HepG2 (cell line): ENCODE measurements around the gene NEK6. TPM values are rescaled to one million over a fixed set of nuclear protein-coding genes. Genes with fewer than 3 reads are reported as not detected.

ENCODE experiments used
- ATAC-seq: fragments of 200-7000 bp; cut with Tn5 transposase; 3 replicates; pipeline ENCODE4 v1.9.1; 2020; ENCODE audit warnings: mild to moderate bottlenecking, moderate library complexity
- BruUV-seq: library from RNA; stranded (reverse); fragments of 400-500 nt; replicated peaks from 2 replicates; lab custom pipeline; 2021; lab: Mats Ljungman, UMichigan
- CTCF ChIA-PET: fragments of 300-600 bp; formaldehyde crosslinking; extraction: SDS; loops from one replicate; lab custom pipeline; 2021; ENCODE audit warnings: low total read pairs, inconsistent platforms, low intra/inter-chr PET ratio; lab: Yijun Ruan, JAX
- POLR2A ChIA-PET: fragments of 350-600 bp; sonication (Branson Sonifier 250); formaldehyde crosslinking; loops from one replicate; lab custom pipeline; 2020; ENCODE audit warnings: antibody characterized with exemption, inconsistent platforms; lab: Yijun Ruan, JAX
- DNase-seq: peaks from one replicate; pipeline ENCODE4 v3.0.0-alpha.2; 2015; ENCODE audit warnings: low spot score
- FAIRE-seq: peaks from 3 replicates; lab custom pipeline; 2011; peaks lifted over from hg19 to GRCh38; lab: Jason Lieb, UNC
- H2AFZ ChIP-seq: one replicate; pipeline ENCODE4 v1.6.1; 2011; ENCODE audit warnings: low read length, inconsistent platforms
- H3K27ac ChIP-seq: fragments of 300-600 bp; 3 replicates; pipeline ENCODE4 v1.8.0; 2011; ENCODE audit warnings: mixed run types, mild to moderate bottlenecking, mixed read lengths, low read length, inconsistent platforms; ENCODE audit not compliant: insufficient read depth; ENCODE audit errors: extremely low read length
- H3K27me3 ChIP-seq, 2 experiments: fragments of 200-600 bp in 1 of 2; 2 replicates in 1 of 2; 3 replicates in 1 of 2; pipeline versions ENCODE4 v1.6.0 to v1.8.0; 2011; ENCODE audit warnings: low read length in 2 of 2, mild to moderate bottlenecking in 2 of 2, moderate library complexity in 2 of 2, inconsistent platforms in 1 of 2; ENCODE audit not compliant: insufficient read depth in 2 of 2, control insufficient read depth in 1 of 2
- H3K36me3 ChIP-seq, 2 experiments: fragments of 200-600 bp in 1 of 2; replicated peaks in 1 of 2; 2 replicates in 1 of 2; 3 replicates in 1 of 2; pipeline versions ENCODE4 v1.5.1 to v1.8.0; 2011; ENCODE audit warnings: low read length in 2 of 2, inconsistent platforms in 1 of 2; ENCODE audit not compliant: insufficient read depth in 2 of 2, control insufficient read depth in 1 of 2
- H3K4me1 ChIP-seq: 2 replicates; pipeline ENCODE4 v1.5.1; 2012; ENCODE audit warnings: low read length, inconsistent platforms; ENCODE audit not compliant: insufficient read depth
- H3K4me2 ChIP-seq: 2 replicates; pipeline ENCODE4 v1.6.0; 2011; ENCODE audit warnings: low read depth, low read length, inconsistent platforms
- H3K4me3 ChIP-seq, 3 experiments: fragments of 200-600 bp in 1 of 3; sonication (generic), shearing (Covaris generic) in 1 of 3; replicated peaks in 1 of 3; 2 replicates each; pipeline ENCODE4 v1.5.1; 2011 to 2016; ENCODE audit warnings: low read length in 3 of 3, inconsistent platforms in 2 of 3, low read depth in 2 of 3, mild to moderate bottlenecking in 2 of 3, control low read depth in 1 of 3, mixed read lengths in 1 of 3; ENCODE audit not compliant: insufficient read depth in 1 of 3
- H3K79me2 ChIP-seq: one replicate; pipeline ENCODE4 v1.6.1; 2011; ENCODE audit warnings: low read length, inconsistent platforms; ENCODE audit not compliant: insufficient read depth
- H3K9ac ChIP-seq: 2 replicates; pipeline ENCODE4 v1.6.0; 2011; ENCODE audit warnings: mild to moderate bottlenecking, low read depth, low read length, inconsistent platforms; ENCODE audit not compliant: insufficient read depth
- H3K9me3 ChIP-seq: 2 replicates; pipeline ENCODE4 v1.5.1; 2012; ENCODE audit warnings: mild to moderate bottlenecking, low read length
- H4K20me1 ChIP-seq: 2 replicates; pipeline ENCODE4 v1.6.0; 2011; ENCODE audit warnings: inconsistent platforms, mild to moderate bottlenecking, low read length, moderate library complexity; ENCODE audit not compliant: insufficient read depth
- ADNP ChIP-seq: sonication (generic); formaldehyde crosslinking; IDR thresholded peaks from 2 replicates; pipeline ENCODE4 v1.4.0; 2020; ENCODE audit warnings: missing genetic modification reagents
- AGO2 ChIP-seq: fragments of 200-400 bp; formaldehyde crosslinking; optimal IDR thresholded peaks from 2 replicates; pipeline ENCODE3; 2017; ENCODE audit warnings: mild to moderate bottlenecking, low read depth, low read length, moderate library complexity
- ARID2 ChIP-seq: sonication (generic); formaldehyde crosslinking; IDR thresholded peaks from 2 replicates; pipeline ENCODE4 v1.8.1; 2022; ENCODE audit warnings: mild to moderate bottlenecking, missing genetic modification reagents, borderline replicate concordance
- CEBPB ChIP-seq: IDR thresholded peaks from 2 replicates; pipeline ENCODE4 v1.6.1; 2011; ENCODE audit warnings: low read depth, low read length, improper control_type of control experiment, borderline replicate concordance
- HDAC2 ChIP-seq: sonication (generic); formaldehyde crosslinking; IDR thresholded peaks from 2 replicates; pipeline ENCODE4 v1.4.0; 2020; ENCODE audit warnings: missing genetic modification reagents
- KLF16 ChIP-seq, 2 experiments: sonication (generic) in 1 of 2; formaldehyde crosslinking in 1 of 2; IDR thresholded peaks; 2 replicates each; pipeline versions ENCODE4 v1.6.1 to v1.8.0; 2016 to 2023; ENCODE audit warnings: missing genetic modification reagents in 2 of 2, missing compliant biosample characterization in 1 of 2
- MEIS1 ChIP-seq: sonication (generic); formaldehyde crosslinking; IDR thresholded peaks from 2 replicates; pipeline ENCODE4 v1.9.0; 2021; ENCODE audit warnings: mild to moderate bottlenecking, missing genetic modification reagents, moderate library complexity, borderline replicate concordance
- RBM22 ChIP-seq: fragments of 200-400 bp; formaldehyde crosslinking; optimal IDR thresholded peaks from 2 replicates; pipeline ENCODE3; 2017; ENCODE audit warnings: mild to moderate bottlenecking, low read length, moderate library complexity
- ZKSCAN8 ChIP-seq: IDR thresholded peaks from 2 replicates; pipeline ENCODE4 v1.6.1; 2016; ENCODE audit warnings: borderline replicate concordance, missing genetic modification reagents, missing compliant biosample characterization
- ZNF703 ChIP-seq: sonication (generic); formaldehyde crosslinking; IDR thresholded peaks from 2 replicates; pipeline ENCODE4 v1.5.1; 2020; ENCODE audit warnings: missing genetic modification reagents, mild to moderate bottlenecking, moderate library complexity, borderline replicate concordance
- ZNF780A ChIP-seq: sonication (generic); formaldehyde crosslinking; IDR thresholded peaks from 2 replicates; pipeline ENCODE4 v1.8.0; 2022; ENCODE audit warnings: mild to moderate bottlenecking, missing genetic modification reagents, moderate library complexity
- ZSCAN31 ChIP-seq: sonication (generic); formaldehyde crosslinking; IDR thresholded peaks from 2 replicates; pipeline ENCODE4 v1.5.0; 2020; ENCODE audit warnings: low read depth, mild to moderate bottlenecking, missing genetic modification reagents
- WGBS: methylation state at CpG from one replicate; pipeline ENCODE4 v1.1.6; 2017; ENCODE audit warnings: low lambda C conversion rate; 5-methylcytosine and 5-hydroxymethylcytosine counted together
- in situ Hi-C: cut with HindIII; loops from 2 replicates; pipeline ENCODE4 v1.10.0; 2017; ENCODE audit warnings: low pct_unique_long_range_greater_than_20kb; ENCODE audit not compliant: extremely low pct_ligation_motif_present
- intact Hi-C: fragments of 100-400 bp; cut with micrococcal nuclease; formaldehyde crosslinking; loops from one replicate; pipeline ENCODE4 v1.10.0; 2022; ENCODE audit not compliant: unreplicated experiment
- polyA plus RNA-seq, 8 experiments: library from polyadenylated mRNA; depleted of rRNA in 3 of 8; stranded (reverse) in 7 of 8; unstranded in 1 of 8; fragments of >200 nt; fragmentation: Illumina TruSeq in 4 of 8; extraction: Trizol in 4 of 8; gene quantifications; 2 replicates each; pipeline versions ENCODE4 v1.2.1 to v1.2.3, GENCODE V29; 2011 to 2016; ENCODE audit warnings: low read depth in 4 of 8, missing spikeins in 1 of 8, mixed read lengths in 1 of 8; ENCODE audit not compliant: insufficient read depth in 1 of 8
- total RNA-seq, 5 experiments: library from RNA; depleted of rRNA; stranded (reverse); fragments of >200 nt; fragmentation: Illumina TruSeq; extraction: Trizol; gene quantifications; 2 replicates each; pipeline ENCODE4 v1.2.3, GENCODE V29; 2016; ENCODE audit warnings: low read depth in 1 of 5
- TF ChIP-seq, protein P1 (sequence below): sonication (generic); formaldehyde crosslinking; IDR thresholded peaks from 2 replicates; pipeline ENCODE4 v1.5.0; 2020; ENCODE audit warnings: mild to moderate bottlenecking, missing genetic modification reagents, borderline replicate concordance
- TF ChIP-seq, protein P2 (sequence below): sonication (generic); formaldehyde crosslinking; IDR thresholded peaks from 2 replicates; pipeline ENCODE4 v1.5.0; 2020; ENCODE audit warnings: mild to moderate bottlenecking, missing genetic modification reagents, moderate library complexity
- TF ChIP-seq, protein P3 (sequence below): sonication (generic); formaldehyde crosslinking; IDR thresholded peaks from 2 replicates; pipeline ENCODE4 v1.5.1; 2020; ENCODE audit warnings: missing genetic modification reagents, mild to moderate bottlenecking, borderline replicate concordance

Gene NEK6
- total and polyA plus RNA-seq, 2 of the 13 experiments (the other 11 are each of a cell fraction or from before 2014, with no cell fraction given): 30.4 to 119 TPM

DNA sequence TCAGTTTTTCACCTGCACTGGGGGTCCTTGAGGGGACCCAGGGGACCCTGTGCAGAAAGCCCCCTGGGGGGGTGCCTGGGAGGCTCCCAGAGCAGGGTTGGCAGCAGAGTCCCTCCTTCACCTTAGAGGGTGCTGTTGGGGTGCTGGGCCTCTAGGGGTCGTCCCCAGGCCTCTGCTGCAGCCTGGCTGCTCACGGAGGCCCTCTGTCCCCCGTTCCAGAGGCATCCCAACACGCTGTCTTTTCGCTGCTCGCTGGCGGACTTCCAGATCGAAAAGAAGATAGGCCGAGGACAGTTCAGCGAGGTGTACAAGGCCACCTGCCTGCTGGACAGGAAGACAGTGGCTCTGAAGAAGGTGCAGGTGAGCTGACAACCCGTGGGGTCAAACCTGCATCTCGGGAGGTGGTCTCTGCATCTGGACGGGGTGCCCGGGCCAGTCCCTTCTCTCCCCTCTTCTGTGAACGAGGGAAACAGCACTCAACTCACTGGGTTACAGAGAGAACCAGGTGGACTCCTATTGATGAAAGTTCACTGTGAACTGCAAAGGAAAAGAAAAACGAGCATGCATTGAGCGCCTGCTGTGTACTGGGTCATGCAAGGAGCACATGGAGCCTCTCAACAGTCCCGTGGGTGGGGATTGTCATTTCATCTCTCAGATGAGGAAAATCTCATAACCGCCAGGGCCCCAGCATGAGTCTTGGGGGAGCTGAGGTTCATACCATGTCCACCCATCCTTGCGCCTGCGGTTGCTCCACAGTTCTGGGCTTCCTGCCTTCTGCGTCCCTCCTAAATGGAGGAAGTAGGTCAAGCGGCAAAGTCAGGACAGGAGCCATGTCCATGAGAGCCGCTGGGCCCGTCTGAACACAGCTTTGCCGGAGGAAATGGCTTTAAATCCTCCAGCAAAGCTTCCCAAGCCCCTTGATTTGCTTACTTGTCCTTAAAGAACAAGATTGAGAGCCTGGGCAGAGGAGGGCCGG lies 54.8 kb downstream of the NEK6 start:
- FAIRE-seq: no peak
- TF ChIP-seq, protein P1, sequence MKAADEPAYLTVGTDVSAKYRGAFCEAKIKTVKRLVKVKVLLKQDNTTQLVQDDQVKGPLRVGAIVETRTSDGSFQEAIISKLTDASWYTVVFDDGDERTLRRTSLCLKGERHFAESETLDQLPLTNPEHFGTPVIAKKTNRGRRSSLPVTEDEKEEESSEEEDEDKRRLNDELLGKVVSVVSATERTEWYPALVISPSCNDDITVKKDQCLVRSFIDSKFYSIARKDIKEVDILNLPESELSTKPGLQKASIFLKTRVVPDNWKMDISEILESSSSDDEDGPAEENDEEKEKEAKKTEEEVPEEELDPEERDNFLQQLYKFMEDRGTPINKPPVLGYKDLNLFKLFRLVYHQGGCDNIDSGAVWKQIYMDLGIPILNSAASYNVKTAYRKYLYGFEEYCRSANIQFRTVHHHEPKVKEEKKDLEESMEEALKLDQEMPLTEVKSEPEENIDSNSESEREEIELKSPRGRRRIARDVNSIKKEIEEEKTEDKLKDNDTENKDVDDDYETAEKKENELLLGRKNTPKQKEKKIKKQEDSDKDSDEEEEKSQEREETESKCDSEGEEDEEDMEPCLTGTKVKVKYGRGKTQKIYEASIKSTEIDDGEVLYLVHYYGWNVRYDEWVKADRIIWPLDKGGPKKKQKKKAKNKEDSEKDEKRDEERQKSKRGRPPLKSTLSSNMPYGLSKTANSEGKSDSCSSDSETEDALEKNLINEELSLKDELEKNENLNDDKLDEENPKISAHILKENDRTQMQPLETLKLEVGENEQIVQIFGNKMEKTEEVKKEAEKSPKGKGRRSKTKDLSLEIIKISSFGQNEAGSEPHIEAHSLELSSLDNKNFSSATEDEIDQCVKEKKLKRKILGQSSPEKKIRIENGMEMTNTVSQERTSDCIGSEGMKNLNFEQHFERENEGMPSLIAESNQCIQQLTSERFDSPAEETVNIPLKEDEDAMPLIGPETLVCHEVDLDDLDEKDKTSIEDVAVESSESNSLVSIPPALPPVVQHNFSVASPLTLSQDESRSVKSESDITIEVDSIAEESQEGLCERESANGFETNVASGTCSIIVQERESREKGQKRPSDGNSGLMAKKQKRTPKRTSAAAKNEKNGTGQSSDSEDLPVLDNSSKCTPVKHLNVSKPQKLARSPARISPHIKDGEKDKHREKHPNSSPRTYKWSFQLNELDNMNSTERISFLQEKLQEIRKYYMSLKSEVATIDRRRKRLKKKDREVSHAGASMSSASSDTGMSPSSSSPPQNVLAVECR (CRISPR knock-in tag): no peak
- TF ChIP-seq, protein P2, sequence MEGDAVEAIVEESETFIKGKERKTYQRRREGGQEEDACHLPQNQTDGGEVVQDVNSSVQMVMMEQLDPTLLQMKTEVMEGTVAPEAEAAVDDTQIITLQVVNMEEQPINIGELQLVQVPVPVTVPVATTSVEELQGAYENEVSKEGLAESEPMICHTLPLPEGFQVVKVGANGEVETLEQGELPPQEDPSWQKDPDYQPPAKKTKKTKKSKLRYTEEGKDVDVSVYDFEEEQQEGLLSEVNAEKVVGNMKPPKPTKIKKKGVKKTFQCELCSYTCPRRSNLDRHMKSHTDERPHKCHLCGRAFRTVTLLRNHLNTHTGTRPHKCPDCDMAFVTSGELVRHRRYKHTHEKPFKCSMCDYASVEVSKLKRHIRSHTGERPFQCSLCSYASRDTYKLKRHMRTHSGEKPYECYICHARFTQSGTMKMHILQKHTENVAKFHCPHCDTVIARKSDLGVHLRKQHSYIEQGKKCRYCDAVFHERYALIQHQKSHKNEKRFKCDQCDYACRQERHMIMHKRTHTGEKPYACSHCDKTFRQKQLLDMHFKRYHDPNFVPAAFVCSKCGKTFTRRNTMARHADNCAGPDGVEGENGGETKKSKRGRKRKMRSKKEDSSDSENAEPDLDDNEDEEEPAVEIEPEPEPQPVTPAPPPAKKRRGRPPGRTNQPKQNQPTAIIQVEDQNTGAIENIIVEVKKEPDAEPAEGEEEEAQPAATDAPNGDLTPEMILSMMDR (CRISPR knock-in tag): no peak
- TF ChIP-seq ZKSCAN8 (CRISPR knock-in tag) (0 out of 2 replicates have a peak, but pooled peaks have one; percentile 33), HDAC2 (CRISPR knock-in tag) (no peak), CEBPB (no peak), RBM22 (peak; percentile 74), ZSCAN31 (CRISPR knock-in tag) (no peak), KLF16 (CRISPR knock-in tag; IDR thresholded peaks at IDR 0.05) (no peak), ADNP (CRISPR knock-in tag) (no peak), AGO2 (peak; percentile 52), ARID2 (CRISPR knock-in tag) (no peak), MEIS1 (CRISPR knock-in tag) (no peak), ZNF780A (CRISPR knock-in tag) (no peak), ZNF703 (CRISPR knock-in tag) (no peak)
- TF ChIP-seq, protein P3, sequence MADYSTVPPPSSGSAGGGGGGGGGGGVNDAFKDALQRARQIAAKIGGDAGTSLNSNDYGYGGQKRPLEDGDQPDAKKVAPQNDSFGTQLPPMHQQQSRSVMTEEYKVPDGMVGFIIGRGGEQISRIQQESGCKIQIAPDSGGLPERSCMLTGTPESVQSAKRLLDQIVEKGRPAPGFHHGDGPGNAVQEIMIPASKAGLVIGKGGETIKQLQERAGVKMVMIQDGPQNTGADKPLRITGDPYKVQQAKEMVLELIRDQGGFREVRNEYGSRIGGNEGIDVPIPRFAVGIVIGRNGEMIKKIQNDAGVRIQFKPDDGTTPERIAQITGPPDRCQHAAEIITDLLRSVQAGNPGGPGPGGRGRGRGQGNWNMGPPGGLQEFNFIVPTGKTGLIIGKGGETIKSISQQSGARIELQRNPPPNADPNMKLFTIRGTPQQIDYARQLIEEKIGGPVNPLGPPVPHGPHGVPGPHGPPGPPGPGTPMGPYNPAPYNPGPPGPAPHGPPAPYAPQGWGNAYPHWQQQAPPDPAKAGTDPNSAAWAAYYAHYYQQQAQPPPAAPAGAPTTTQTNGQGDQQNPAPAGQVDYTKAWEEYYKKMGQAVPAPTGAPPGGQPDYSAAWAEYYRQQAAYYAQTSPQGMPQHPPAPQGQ (CRISPR knock-in tag): no peak

More for the DNA sequence above, 54.8 kb downstream of the NEK6 start:
- Histone ChIP-seq H3K79me2 (no peaks in the 10 kb centered on the region), H3K9ac (no peak overlapping the region), H3K36me3 (peaks cover 38 to 55% of the 10 kb centered on the region in 2 experiments), H3K27ac (no peak overlapping the region), H3K9me3 (no peaks in the 10 kb centered on the region), H4K20me1 (peaks cover 22% of the 10 kb centered on the region; the same call in 1 of the 2 replicates), H3K27me3 (no peaks in the 10 kb centered on the region), H3K4me2 (no peak overlapping the region), H3K4me1 (no peaks in the 10 kb centered on the region), H3K4me3 (no peak overlapping the region), H2AFZ (no peak overlapping the region)
- POLR2A ChIA-PET: no interaction called here
- 95% methylated on average over 23 of the region's 27 CpGs for WGBS
- no peak for DNase-seq
- peak; percentile 13; the same call in 1 of the 3 replicates for ATAC-seq
- CTCF ChIA-PET: no interaction called here
- intact Hi-C loops (no loop called here), in situ Hi-C loops (no loop called here)
- BruUV-seq: no TSS peak
